ENCODE measurements around the gene CPB2. TPM values are rescaled to one million over a fixed set of nuclear protein-coding genes. Genes with fewer than 3 reads are reported as not detected.
A peak's percentile ranks its signal among the peaks of the same experiment; 100 is the strongest.

CPB2 gene
- total and polyA plus RNA-seq, 2 experiments from 2014 or later = 0.11 TPM; not detected in 1

- Histone ChIP-seq H3K79me2 (ENCODE audit: insufficient read depth) (no peaks in the 10 kb centered on the region), H4K20me1 (ENCODE audit: insufficient read depth) (no peaks in the 10 kb centered on the region), H3F3A (ENCODE audit: insufficient read depth) (peaks cover 18% of the 10 kb centered on the region), H3K4me1 (ENCODE audit: insufficient read depth) (peaks cover 14% of the 10 kb centered on the region), H3K9me2 (ENCODE audit: insufficient read depth) (no peaks in the 10 kb centered on the region), H3K9ac (no peak overlapping the region), H3K4me2 (ENCODE audit: unreplicated experiment) (no peak overlapping the region), H3K36me3 (ENCODE audit: low read depth) (no peaks in the 10 kb centered on the region), H3K27ac (no peak overlapping the region), H3K27me3 (replicated peaks; ENCODE audit: insufficient read depth) (no peaks in the 10 kb centered on the region), H3K9me3 (ENCODE audit: low read depth) (no peaks in the 10 kb centered on the region), H2AFZ (no peak overlapping the region), H3K4me3 (no peak overlapping the region)
- in situ Hi-C loops (cut with MboI) = no loop called here
- no peak for DNase-seq
- TF ChIP-seq EZH2 (IDR thresholded peaks at IDR 0.05; ENCODE audit: insufficient read depth, poor library complexity, severe bottlenecking) (no peak), EZH2phosphoT487 (IDR thresholded peaks at IDR 0.05; ENCODE audit: insufficient read depth, low read depth) (no peak)
These were observed 45.4 kb downstream of the CPB2 start for GRCh38 chr13:46059405-46059804.

GRCh38 chr13:46058268-46058667, 46.6 kb downstream of the CPB2 start:
- no peak overlapping the region for H2AFZ ChIP-seq
- no peaks in the 10 kb centered on the region for H3K27me3 ChIP-seq (replicated peaks; ENCODE audit: insufficient read depth)
- H3K79me2 ChIP-seq (ENCODE audit: insufficient read depth) = no peaks in the 10 kb centered on the region
- H4K20me1 ChIP-seq (ENCODE audit: insufficient read depth) = no peaks in the 10 kb centered on the region
- in situ Hi-C loops (cut with MboI) = no loop called here
- 87 to 88% methylated on average over 3 of the region's 3 CpGs for WGBS, 2 experiments (ENCODE audit: low coverage in 1 of 2, low lambda C conversion rate in 2 of 2, missing lambda C conversion rate in 2 of 2)
- peaks cover 18% of the 10 kb centered on the region for H3F3A ChIP-seq (ENCODE audit: insufficient read depth)
- peaks cover 17% of the 10 kb centered on the region for H3K4me1 ChIP-seq (ENCODE audit: insufficient read depth)
- TF ChIP-seq EZH2 (IDR thresholded peaks at IDR 0.05; ENCODE audit: insufficient read depth, poor library complexity, severe bottlenecking) (no peak), EZH2phosphoT487 (IDR thresholded peaks at IDR 0.05; ENCODE audit: insufficient read depth, low read depth) (no peak)
- no peak overlapping the region for H3K27ac ChIP-seq
- H3K9me2 ChIP-seq (ENCODE audit: insufficient read depth) = no peaks in the 10 kb centered on the region
- DNase-seq = no peak
- H3K9me3 ChIP-seq (ENCODE audit: low read depth) = no peaks in the 10 kb centered on the region
- H3K36me3 ChIP-seq (ENCODE audit: low read depth) = no peaks in the 10 kb centered on the region
- no peak overlapping the region for H3K9ac ChIP-seq
- no peak overlapping the region for H3K4me2 ChIP-seq (ENCODE audit: unreplicated experiment)
- H3K4me3 ChIP-seq = no peak overlapping the region

GRCh38 chr13:46057256-46058015, 47.4 kb downstream of the CPB2 start:
- Histone ChIP-seq H3K9me2 (ENCODE audit: insufficient read depth) (no peaks in the 10 kb centered on the region), H2AFZ (peak overlapping the region; percentile 3; the same call in 1 of the 2 replicates), H3F3A (ENCODE audit: insufficient read depth) (peaks cover 24% of the 10 kb centered on the region), H3K4me3 (no peak overlapping the region), H3K27me3 (replicated peaks; ENCODE audit: insufficient read depth) (no peaks in the 10 kb centered on the region), H3K9ac (no peak overlapping the region), H3K9me3 (ENCODE audit: low read depth) (no peaks in the 10 kb centered on the region), H3K36me3 (ENCODE audit: low read depth) (no peaks in the 10 kb centered on the region), H3K27ac (peak overlapping the region; percentile 38; the same call in 1 of the 2 replicates), H3K4me1 (ENCODE audit: insufficient read depth) (peaks cover 18% of the 10 kb centered on the region), H4K20me1 (ENCODE audit: insufficient read depth) (no peaks in the 10 kb centered on the region), H3K4me2 (ENCODE audit: unreplicated experiment) (peak overlapping the region; percentile 33), H3K79me2 (ENCODE audit: insufficient read depth) (peaks cover under 1% of the 10 kb centered on the region; the same call in 1 of the 2 replicates)
- DNase-seq = peak; percentile 77
- in situ Hi-C loops (cut with MboI) = no loop called here
- 25 to 30% methylated on average over 5 of the region's 5 CpGs for WGBS, 2 experiments (ENCODE audit: low coverage in 1 of 2, low lambda C conversion rate in 2 of 2, missing lambda C conversion rate in 2 of 2)
- TF ChIP-seq EZH2phosphoT487 (IDR thresholded peaks at IDR 0.05; ENCODE audit: insufficient read depth, low read depth) = no peak
- TF ChIP-seq EZH2 (IDR thresholded peaks at IDR 0.05; ENCODE audit: insufficient read depth, poor library complexity, severe bottlenecking) = no peak

- Histone ChIP-seq H3K79me2 (ENCODE audit: insufficient read depth) (peaks cover 41% of the 10 kb centered on the region), H3K9me2 (ENCODE audit: insufficient read depth) (no peaks in the 10 kb centered on the region), H3K4me3 (peak overlapping the region; percentile 98), H3F3A (ENCODE audit: insufficient read depth) (peaks cover 24% of the 10 kb centered on the region), H3K27me3 (replicated peaks; ENCODE audit: insufficient read depth) (no peaks in the 10 kb centered on the region), H2AFZ (peak overlapping the region; percentile 100), H3K36me3 (ENCODE audit: low read depth) (no peaks in the 10 kb centered on the region), H4K20me1 (ENCODE audit: insufficient read depth) (no peaks in the 10 kb centered on the region), H3K9me3 (ENCODE audit: low read depth) (no peaks in the 10 kb centered on the region), H3K4me2 (ENCODE audit: unreplicated experiment) (peak overlapping the region; percentile 98), H3K9ac (peak overlapping the region; percentile 97), H3K4me1 (ENCODE audit: insufficient read depth) (peaks cover 42% of the 10 kb centered on the region), H3K27ac (peak overlapping the region; percentile 92)
- no peak for DNase-seq
- TF ChIP-seq EZH2phosphoT487 (IDR thresholded peaks at IDR 0.05; ENCODE audit: insufficient read depth, low read depth) = no peak
- no peak for TF ChIP-seq EZH2 (IDR thresholded peaks at IDR 0.05; ENCODE audit: insufficient read depth, poor library complexity, severe bottlenecking)
- in situ Hi-C loops (cut with MboI) = no loop called here
- 29 to 30% methylated on average over 18 of the region's 18 CpGs for WGBS, 2 experiments (ENCODE audit: low coverage in 1 of 2, low lambda C conversion rate in 2 of 2, missing lambda C conversion rate in 2 of 2)
These were observed 51.4 kb downstream of the CPB2 start for GRCh38 chr13:46053162-46054012.

All from GM23248 (cell line).